Umbilical cord (tissue), 2 donors: ENCODE measurements around the gene XYLT2. TPM values are rescaled to one million over a fixed set of nuclear protein-coding genes. Genes with fewer than 3 reads are reported as not detected.
"Not testable (repeated sequence)": the region's sequence is repeated elsewhere in the genome, so short reads cannot be mapped to it uniquely, and the experiment has no call there.

Experiments used
- DNase-seq: peaks from one replicate; pipeline ENCODE4 v3.0.0-alpha.2; 2015; ENCODE audit warnings: low spot score
- total RNA-seq: library from RNA; depleted of rRNA; stranded (reverse); fragments of >200 nt; gene quantifications from one replicate; pipeline ENCODE4 v1.2.3, GENCODE V29; 2014; ENCODE audit warnings: low replicate concordance; ENCODE audit not compliant: insufficient read depth

The XYLT2 gene
- 29.6 TPM for total RNA-seq

GRCh38 chr17:50345432-50346312 is at the start of gene XYLT2:
XYLT2 (plus strand) TSS chr17:50346126; CDS start chr17:50346141, 15 bp downstream.
- DNase-seq: peak; percentile 87

DNA sequence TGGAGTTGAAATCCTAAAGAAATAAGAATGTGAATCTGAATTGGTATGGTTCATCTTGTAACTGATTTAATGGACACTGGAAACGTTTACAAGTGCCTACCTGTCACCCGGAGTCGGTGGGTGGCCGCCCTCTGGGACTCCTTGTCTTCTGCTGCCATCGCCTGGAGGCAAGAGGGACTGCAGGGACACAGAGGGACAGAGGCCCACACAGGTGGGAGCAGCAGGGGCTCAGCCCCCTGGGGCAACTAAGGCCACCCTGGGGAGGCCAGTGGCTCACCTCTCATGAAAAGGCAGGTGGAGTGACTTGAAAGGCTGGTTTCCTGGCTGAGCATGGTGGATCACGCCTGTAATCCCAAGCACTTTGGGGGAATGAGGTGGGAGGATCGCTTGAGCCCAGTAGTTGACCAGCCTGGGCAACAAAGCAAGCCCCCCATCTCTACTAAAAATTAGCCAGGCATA is 48.5 kb upstream of the XYLT2 start:
- peak; percentile 50 for DNase-seq

DNA sequence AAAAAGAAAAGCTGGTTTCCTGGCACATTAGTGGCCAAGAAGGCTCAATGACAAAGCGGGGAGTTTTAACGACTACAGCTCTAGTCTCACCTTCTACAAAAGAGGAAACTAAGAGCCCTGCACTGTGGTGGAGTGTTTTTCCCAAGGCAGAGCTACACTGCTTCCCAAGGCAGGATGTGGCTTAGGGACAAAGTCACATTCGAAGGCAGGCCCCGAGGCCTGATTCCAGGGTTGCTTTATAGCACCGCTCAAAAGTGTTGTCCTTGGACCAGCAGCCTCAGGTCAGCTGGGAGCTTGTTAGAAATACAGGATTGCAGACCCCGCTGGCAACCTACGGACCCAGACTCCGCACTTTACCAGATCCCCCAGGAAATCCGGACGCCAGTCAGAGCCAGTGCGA is 47.9 kb upstream of the XYLT2 start:
- DNase-seq: no peak

GRCh38 chr17:50299776-50300175 is 46.1 kb upstream of the XYLT2 start:
- no peak for DNase-seq

- DNase-seq: not testable (repeated sequence)
Observed at GRCh38 chr17:50300824-50301223, 45.1 kb upstream of the XYLT2 start.

- DNase-seq: no peak
Observed at GRCh38 chr17:50301891-50302584, 43.9 kb upstream of the XYLT2 start.

GRCh38 chr17:50303051-50303450 is 42.9 kb upstream of the XYLT2 start:
- DNase-seq: no peak

- no peak for DNase-seq
Observed at GRCh38 chr17:50303596-50303995, 42.3 kb upstream of the XYLT2 start.

GRCh38 chr17:50304781-50305404 is 41.0 kb upstream of the XYLT2 start:
- DNase-seq: no peak

- DNase-seq: no peak
Observed at GRCh38 chr17:50307654-50308053, 38.3 kb upstream of the XYLT2 start.

GRCh38 chr17:50308666-50309065 is 37.3 kb upstream of the XYLT2 start:
- no peak for DNase-seq

- no peak for DNase-seq
Observed at GRCh38 chr17:50310455-50311111, 35.3 kb upstream of the XYLT2 start.

GRCh38 chr17:50311112-50311460 is 34.8 kb upstream of the XYLT2 start:
- DNase-seq: no peak

GRCh38 chr17:50311483-50311882 is 34.4 kb upstream of the XYLT2 start:
- DNase-seq: no peak

GRCh38 chr17:50312308-50312707 is 33.6 kb upstream of the XYLT2 start:
- no peak for DNase-seq

DNA sequence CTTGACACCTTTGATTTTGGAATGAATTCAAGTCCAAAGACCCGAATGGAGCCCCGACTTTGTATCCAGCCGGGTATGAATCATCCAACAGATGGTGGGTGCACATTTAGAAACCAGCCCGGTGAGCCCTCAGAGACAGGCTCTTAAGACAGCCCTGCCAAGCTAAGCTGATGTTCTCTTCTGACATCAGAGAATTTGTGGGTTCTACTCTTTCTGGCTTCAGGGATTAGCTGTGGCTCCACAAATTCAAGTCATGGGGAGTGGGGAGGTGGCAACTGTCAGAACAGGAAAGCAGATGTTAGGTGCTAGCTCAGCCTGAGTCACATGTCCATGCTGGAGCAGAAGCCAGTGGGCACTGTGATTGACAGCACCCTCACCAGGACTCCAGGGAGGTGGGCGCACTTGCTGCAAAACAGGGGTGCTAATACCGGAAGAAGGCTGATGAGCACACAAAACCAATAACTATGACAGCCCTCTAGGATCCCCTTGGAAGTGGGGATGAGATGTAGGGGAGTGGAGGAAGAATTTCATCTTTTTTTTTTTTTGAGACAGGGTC is 31.4 kb upstream of the XYLT2 start:
- DNase-seq: no peak

DNA sequence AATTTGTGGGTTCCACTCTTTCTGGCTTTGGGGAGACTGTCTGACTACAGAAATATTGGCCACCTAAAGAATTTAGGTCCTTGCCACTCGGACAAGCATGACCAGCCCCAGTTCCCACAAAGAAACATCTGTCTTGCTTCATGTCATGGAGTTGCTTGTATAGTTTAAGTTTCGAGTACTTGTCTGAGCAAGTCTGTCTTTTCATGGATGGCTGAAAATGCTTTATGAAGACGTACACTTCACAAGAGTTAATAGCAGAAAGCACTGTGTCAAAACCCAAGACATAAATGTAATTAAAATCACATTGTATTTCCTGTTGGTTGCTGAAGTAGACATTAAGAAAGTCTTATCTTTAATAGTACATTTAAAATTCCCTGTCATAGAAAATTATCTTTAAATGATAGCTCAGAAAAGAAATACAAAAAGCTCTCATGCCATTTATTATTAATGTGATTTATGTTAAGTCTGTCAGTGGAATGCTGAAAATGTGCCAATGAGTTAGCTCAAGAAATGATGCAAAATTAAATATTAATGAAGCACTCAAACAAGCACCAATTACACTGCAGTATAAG is 29.8 kb upstream of the XYLT2 start:
- DNase-seq: peak; percentile 45

DNA sequence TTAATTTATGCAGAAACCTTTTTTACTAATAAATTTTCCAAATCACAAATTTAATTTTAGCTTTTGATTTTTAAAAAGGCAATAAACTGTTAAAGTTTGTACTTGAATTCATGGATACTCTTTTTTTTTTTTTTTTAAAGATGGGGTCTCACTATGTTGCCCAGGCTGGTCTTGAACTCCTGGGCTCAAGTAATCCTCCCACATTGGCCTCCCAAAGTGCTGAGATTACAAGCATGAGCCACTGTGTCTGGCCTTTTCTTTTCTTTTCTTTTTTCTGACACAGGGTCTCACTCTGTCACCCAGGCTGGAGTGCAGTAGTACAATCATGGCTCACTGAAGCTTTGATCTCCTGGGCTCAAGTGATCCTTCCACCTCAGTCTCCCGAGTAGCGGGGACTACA is 29.3 kb upstream of the XYLT2 start:
- DNase-seq: not testable (repeated sequence)

- no peak for DNase-seq
Observed at GRCh38 chr17:50317121-50317520, 28.8 kb upstream of the XYLT2 start.

DNA sequence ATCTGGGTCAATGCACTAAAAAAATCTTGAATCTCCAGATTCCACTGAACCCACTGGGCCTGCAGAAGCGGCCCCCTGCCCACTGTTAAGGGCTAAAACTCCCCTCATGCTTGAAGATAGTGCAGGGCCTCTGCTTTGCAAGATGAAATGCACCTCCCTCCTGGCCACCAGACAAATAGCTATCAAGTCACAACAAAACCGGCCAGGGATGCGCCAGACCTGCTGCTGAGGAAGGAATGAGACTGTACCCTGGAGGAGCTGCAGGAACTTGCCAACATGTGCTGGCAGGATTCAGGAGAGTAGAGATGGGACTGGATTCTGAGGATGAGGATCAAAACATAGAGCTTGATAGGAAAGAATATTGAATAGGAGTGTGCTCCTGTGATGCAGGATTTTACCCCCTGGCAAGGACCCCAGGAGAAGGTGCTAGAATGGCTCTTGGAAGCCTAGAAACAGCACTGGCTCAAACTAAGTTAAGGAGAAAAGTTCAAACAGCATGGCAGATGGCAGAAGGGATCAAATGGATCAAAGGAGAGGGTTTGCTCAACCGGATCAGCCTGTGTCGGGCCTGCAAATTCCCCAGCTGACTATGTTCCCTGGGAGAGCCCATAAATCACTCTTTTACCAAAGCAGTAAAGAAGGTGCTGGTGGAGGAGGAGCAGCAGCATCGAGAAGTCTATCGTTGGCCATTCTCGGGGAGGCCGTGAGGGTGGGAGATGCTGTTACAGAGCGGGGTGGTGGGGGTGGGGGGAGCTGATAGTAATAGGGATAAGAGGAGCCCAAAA is 27.2 kb upstream of the XYLT2 start:
- peak; percentile 94 for DNase-seq
